GM18873 (cell line): ENCODE data around the gene CREBZF.

Experiments used
- ATAC-seq: cut with Tn5 transposase; IDR thresholded peaks from one replicate; pipeline ENCODE4 v1.9.1; 2021; ENCODE audit warnings: mild to moderate bottlenecking, moderate library complexity, moderate number of reproducible peaks; ENCODE audit not compliant: unreplicated experiment, low FRiP score

CREBZF gene, protein sequence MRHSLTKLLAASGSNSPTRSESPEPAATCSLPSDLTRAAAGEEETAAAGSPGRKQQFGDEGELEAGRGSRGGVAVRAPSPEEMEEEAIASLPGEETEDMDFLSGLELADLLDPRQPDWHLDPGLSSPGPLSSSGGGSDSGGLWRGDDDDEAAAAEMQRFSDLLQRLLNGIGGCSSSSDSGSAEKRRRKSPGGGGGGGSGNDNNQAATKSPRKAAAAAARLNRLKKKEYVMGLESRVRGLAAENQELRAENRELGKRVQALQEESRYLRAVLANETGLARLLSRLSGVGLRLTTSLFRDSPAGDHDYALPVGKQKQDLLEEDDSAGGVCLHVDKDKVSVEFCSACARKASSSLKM

DNA sequence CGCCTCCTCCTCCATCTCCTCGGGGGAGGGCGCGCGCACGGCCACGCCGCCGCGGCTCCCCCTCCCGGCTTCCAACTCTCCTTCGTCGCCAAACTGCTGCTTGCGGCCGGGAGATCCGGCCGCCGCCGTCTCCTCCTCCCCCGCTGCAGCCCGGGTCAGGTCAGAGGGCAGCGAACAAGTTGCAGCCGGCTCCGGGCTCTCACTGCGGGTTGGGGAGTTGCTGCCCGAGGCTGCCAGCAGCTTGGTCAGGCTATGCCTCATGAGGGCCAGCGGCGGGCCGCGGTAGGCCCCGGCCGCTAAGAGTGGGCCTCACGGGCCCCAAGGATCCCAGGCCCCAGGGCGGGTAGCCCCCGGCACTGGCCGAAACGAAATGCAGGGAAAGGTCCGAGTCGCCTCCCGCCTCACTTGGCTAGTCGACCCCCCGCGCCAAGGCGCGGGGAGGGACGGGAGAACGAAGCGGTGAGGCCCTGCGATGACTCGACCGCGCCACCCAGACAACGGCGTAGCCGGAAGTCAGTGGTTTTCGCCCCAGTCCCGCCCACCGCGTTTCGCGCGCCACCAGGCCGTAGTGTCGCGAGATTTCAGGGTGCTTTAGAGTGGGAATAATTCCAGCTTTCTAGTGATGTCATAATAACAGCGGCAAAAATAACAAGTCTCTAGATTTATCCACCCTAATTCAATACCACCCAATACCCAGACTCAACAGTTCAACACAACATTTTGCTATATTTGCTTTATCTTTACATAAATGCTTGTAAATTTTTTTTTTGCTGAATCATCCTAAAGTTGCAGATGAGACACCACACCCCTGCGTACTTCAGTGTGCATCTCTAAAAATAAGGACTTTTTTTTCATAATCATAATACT, at the start of gene CREBZF:
Gene CREBZF, minus strand, starts transcription at position 515 of the 867 bp plus-strand sequence. Its CDS starts 254 bp downstream, at position 261.
- ATAC-seq = peak; percentile 86

DNA sequence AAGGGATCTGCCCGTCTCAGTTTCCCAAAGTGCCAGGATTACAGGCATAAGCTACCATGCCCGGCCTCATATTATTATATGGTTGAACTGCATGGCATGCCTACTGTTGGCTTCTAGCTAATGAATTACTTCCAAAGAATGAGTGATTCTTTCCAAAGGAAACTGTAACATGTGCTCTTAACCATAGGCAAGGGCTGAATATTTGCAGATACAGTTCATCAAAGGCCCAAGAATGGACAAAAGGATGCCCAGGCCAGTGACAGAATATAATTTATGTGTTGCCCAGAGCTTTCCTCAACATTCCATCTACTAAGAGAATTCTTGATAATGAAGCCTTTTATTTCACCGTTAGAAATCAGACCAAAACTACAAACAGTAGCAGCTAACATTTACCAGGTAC, 48.0 kb upstream of the CREBZF start:
- no peak for ATAC-seq

DNA sequence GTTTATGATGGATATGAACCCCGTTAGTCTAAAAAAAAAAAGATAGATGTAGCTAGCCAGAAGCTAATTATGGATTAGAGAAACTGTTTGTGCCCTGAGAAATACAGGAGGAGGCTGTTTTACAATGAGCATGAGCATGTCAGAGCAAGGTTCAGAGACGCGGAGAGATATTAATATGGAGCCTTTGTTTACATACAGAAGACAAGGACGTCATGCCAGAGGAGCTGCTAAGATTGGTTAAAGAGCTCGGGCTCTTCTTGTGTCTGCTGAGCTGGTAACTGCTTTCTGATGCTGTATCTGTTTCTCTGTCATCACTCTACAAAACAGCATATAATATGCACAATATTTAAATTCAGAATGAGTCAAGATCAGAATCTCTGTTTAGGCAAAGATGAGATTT, 46.0 kb upstream of the CREBZF start:
- ATAC-seq = no peak

DNA sequence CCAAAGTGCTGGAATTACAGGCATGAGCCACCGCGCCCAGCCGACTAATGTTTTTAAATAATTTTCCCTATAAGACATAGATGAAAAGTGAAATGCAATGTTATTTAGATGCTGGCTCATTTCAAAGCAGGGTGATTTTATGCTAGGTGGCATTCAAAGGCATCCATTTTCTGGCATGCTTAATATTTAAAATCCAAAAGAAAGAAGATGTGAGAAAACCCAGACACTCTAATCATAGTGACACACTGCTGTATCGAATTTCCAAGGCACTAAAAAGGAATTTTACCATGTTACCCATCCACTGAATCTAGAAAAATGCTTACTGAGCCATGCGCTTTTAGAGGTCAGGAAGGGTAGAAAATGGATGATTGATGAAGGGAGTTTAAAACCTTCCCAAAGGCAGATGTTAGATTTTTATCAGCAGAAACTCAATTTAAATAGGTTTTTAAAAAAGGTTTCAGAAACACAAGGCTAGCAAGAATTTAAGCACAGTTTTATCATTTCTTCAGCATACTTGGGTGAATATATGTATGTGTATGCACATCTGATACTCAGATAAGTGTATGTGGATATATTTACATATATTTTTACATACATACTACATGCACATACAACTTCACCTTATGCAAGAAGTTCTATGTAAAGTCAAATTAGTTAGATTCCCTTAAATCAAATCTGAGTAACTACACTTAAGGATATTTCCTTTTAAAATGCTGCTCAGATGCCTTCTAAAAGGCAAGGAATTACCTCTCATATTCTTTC, 45.2 kb upstream of the CREBZF start:
- no peak for ATAC-seq

DNA sequence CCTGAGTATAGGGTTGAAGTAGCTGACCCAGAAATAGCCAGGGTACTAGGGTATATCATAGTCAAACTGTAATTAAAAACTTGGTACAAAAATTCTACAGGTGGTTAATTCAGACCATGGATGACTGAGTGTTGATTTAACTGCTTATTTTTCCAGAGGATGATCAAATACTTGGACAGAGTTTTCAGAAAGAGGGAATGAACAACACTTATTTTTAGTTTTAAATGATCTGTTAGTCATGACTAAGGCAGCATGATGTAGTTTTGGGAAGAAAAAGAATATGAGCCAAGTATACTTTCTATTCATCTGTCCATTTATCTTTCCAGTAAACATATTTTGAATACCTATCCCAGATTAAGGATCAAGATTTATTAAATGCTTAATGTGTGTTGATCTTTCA, 40.9 kb upstream of the CREBZF start:
- no peak for ATAC-seq

DNA sequence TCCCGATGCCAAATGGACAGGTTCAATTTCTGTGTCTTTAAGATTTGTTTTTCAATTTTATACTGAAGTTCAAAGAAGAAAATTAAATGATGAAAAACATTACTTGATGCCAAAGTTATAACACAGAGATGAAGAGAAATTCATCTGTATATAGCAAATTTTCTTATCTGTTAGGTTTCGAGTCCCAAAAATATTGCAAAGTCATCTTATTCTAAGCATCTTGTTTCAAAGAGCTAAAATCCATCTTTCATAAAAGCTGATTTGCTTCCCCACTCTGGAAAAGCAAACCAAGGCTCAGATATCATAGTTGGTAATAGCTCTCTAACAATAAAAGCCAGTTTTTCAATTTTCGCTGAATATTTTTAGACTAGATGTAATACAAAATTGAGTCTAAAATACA, 40.0 kb upstream of the CREBZF start:
- ATAC-seq = no peak

DNA sequence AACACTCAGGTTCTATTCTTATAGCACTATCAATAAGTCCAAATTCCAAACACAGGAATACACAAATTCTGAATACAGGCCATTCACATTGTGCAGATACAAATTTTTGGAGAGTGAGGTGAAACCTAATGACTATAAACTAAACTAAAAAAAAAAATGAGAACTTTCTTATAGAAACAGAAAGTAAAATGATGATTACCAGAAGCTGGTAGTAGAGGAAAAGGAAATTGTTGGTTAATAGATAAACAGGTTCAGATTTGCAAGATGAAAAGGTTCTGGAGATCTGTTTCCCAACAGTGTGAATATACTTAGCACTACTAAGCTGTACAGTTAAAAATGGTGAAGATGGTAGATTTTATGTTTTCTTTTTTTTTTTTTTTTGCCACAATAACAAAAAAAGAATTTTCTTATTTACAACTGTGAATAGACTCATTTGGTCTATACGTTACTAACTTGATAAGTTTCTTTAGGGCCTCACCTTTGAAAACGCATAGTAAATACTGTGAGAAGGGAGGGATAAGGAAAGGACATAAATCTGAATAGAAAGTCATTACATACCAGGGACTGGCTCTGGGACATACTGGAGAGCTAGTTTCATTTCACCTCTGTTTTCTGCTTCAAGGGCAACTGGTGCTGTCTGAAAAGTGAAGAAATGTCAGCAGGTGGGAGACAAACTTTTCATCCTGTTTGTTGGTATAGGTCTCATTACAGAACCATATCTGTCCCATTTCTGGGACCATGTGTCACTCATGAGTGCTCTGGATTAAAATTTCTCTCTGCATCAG, 35.2 kb upstream of the CREBZF start:
- ATAC-seq = peak; percentile 93

DNA sequence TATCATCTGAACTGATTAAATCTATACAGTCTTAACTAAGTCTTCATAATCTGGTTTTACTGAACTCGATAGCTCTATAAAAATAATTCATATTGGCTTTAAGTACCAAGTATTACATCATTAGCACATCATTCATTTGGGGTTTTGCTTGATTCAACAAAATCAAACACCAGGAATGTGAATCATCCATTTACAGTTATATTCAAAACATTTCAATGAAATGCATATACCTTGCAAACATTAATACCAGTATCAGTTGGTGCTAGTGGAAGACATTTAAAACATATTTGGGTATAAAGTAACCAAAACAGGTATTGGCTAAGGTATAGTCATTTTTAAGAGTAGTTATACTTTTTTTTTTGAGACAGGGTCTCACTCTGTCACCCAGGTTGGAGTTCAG, 33.3 kb upstream of the CREBZF start:
- no peak for ATAC-seq

DNA sequence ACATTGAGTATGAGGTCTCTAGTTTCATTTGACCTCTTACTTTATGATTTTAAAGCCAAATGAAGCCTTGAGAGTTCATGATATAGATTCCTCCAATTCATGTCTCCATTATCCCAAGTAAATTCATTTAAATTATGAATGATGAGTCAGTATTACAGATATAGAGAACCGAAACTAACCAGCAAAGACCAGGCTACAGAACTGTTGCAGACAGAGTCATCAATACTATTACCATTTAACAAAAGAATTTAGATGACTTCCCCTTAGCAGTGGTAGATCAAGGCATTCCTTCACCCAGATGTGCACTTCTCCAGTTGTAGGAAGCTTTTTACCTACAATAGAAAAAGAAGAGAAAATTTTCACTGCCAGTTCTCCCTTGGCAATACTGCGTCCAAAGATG, 32.8 kb upstream of the CREBZF start:
- ATAC-seq = no peak

DNA sequence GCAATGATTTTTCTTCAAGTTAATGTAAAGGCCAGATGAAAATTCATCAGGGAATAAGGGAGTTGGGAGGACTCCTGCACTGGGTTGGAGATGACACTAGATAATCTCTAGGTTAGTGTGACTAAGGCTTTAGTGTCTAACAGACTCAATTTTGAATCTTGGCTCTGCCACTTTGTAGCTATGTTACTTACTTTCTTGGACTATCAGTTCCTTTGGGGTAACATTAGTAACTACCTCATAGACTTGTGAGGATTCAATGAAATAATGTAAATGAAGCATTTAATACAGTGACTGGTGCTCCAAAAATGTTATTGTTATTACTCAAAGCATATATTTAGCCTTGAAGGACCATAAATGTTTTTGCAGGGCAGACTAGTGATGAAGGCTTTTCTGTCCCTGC, 30.6 kb upstream of the CREBZF start:
- no peak for ATAC-seq

DNA sequence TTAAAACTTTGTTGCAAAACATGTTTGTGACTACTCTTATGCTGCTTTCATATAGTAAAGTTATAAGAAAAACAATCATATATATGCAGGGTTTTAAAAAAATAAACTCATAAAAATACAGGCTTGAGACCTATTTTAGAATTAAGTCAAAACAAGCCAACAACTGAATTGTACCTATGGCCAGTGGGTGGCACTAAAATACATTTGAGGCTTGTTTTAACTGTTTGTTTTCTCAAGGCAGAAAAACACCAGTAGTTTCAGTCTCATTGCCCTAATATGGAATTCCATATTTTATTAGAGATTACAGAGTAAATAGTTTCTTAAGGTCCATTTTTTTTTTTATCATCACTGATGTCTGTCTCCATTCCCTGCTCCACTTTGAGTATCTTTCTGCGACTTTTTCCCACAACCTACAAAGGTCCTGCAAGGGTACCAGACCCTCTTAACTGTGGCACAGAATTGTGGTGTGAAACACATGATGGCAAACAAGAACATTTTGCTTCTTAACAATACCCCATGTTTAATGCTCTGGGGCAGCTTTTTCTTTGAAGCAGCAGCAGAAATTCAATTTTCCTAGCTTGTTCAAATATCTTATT, 29.6 kb upstream of the CREBZF start:
- no peak for ATAC-seq

DNA sequence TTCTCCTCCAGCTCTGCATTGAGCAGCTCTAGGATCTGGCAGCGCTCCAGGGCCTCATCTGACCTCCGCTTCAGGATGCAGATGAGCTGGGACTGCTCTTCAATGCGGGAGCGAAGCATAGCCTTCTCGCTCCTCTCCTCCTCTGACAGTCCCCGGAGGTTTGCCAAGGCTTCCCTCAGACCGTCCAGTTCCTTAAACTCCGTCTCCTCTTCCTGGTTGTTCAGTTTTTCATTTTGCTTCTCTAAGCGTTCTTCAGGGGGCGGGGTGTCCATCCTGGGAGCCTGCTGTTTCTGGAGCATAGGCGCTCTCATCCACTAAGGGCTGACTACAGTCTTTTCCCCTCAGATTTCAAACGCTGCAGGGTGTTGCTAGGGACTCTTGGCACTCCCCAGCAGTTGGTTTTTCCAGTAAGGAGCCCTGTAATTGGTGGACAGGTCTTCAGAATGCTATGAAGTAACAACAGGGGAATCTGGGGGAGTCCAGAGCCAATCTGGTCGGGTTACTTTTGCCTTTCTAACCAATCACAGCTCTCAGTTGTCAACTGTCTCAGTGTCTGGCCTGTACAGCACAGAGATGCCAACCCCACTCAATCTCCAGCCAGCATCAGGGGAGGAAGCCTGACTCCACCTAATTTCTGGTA, 21.0 kb upstream of the CREBZF start, which contains the start of gene CCDC89:
Gene CCDC89, minus strand, starts transcription at position 376 of the 640 bp plus-strand sequence. Its CDS starts 65 bp downstream, at position 311.
- no peak for ATAC-seq

DNA sequence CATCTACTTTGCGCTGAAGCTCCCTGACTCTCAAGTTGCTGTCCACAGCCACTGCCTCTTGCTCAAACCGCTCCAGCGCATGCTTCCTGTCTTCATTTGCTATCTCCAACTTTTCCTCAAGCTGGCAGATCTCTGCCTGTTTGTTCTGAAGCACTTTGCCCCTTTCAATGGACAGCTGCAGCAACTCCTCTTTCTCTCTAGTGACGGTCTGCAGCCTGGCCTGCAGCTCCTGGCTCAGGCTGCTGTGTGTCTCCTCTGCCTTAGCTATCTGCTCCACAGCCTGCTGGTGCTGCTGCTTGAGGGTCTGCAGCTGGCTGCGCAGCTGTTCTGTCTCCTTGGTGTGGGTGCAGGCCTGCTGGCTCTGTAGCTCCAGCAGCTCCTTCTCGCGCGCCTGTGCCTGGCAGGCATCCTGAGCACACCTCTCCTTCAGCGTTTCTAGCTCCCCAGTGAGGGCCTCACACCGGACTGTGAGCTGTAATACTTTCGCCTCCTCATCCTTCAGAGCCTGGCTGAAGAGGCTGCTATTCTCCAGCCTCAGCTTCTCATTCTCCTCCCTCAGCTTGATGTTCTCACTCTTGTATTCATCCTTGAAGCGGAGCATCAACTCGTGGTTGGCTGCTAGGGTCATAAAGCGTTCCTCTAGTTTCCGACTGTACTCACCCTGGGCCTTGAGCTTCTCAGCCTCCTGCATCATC, 20.3 kb upstream of the CREBZF start:
- no peak for ATAC-seq

DNA sequence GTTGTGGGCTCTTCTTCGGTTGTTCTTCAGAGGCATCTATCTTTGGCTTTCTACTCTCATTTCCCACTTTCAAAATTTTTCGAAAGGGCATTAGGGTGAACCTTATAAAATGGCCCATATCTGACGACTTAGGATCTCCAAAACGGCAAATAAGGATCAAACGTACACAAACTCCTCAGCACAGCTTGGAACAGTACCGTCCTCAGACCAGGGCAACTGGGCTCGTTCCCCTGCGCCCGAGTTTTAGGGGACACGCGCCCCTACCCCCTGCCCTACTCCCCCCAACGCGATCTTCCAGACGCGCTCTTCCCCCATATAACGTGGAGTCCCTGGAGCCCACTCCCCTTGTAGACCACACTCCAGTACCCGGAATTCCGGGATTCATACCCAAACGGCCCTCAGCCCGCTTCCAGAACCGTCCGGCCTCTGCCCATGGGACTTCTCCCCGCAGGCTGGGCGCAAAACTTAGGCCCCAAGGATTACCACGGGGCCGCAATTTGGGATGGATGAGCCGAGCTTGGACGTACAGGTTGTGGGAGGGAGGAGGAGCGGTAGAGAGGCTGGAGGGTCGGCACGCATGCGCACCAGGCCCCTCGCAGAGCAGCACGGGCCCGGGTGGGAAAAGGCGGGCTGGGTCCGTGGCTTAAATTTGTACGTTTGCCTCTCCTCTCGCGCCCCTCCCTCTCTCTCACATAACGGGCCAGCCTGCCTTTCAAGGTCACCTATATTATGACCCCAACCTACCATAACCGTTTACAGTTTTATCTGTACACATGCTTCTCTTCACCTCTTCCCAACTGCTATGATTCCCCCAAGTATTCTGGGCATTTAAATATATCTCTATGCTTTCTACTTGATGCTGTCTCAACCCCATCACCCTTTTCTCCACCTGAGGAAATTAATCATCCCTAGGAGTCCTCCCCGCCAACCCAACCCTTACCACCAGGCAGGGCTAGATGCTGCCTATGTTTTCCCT, 17.7 kb upstream of the CREBZF start:
- ATAC-seq = no peak

DNA sequence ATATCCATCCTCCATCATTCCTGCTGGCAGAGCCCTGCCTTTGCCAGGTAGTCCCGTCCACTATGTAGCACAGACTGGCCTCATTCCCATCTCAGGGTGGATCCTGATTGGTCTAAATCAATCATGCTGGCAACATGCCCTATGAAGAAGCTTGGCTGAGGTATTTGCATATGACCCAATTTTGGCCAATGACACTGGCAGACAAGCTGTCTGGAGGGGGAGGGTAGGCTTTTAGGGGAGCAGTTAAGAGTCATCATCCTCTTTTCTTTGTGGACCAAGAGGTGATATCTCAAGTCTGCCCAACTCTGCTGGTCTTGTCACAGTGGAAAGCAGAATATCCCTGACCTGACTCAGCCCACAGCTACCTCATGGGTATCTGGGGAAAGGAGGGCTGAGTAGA, 16.0 kb upstream of the CREBZF start:
- no peak for ATAC-seq

DNA sequence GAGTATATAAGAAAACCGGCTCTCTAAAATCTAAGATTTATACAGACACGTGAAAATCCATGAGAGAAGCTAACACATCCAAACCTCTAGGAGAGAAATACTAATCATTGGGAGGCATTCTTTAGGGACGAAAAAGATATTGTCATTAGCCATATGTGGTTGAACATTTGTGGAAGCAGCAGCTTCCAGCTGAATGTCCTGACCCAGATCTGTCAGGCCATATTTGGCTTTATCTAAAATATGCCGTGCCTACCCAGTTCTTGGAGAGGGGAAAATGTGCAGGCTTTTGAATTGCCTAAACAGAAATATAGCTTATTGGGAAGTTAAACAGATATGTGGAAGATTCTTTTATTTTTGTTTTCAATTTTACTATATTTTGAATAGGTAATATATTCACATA, 14.6 kb upstream of the CREBZF start:
- no peak for ATAC-seq

DNA sequence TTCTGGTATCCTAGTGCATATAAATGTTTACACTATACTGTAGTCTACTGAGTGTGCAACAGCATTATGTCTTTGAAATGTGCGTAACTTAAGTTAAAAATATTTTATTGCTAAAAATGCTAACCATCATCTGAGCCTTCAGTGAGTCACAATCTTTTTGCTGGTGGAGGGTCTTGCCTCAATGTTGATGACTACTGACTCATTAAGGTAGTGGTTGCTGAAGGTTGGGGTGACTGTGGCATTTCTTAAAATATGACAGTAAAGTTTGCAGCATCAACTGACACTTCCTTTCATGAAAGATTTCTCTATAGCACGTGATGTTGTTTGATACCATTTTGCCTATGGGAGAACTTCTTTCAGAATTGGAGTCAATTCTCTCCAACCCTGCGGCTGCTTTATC, 8.5 kb upstream of the CREBZF start:
- no peak for ATAC-seq
